GM12878 (cell line): Measurements from ENCODE around the gene PPP1R15A. TPM values are rescaled to one million over a fixed set of nuclear protein-coding genes. Genes with fewer than 3 reads are reported as not detected.

Experiments
- CHD1 ChIP-seq: IDR thresholded peaks from 2 replicates; pipeline ENCODE4 v1.6.1; 2012; ENCODE audit warnings: low read depth, low read length, improper control_type of control experiment
- HDGF ChIP-seq: fragments of 450-650 bp; IDR thresholded peaks from 2 replicates; pipeline ENCODE4 v1.6.1; 2016; ENCODE audit warnings: antibody characterized with exemption
- POLR2AphosphoS5 ChIP-seq: IDR thresholded peaks from 2 replicates; pipeline ENCODE4 v1.6.1; 2011; ENCODE audit warnings: mild to moderate bottlenecking, low read length, inconsistent platforms
- RUNX3 ChIP-seq: IDR thresholded peaks from 2 replicates; pipeline ENCODE4 v1.6.1; 2012; ENCODE audit warnings: low read length, inconsistent platforms
- SREBF1 ChIP-seq: IDR thresholded peaks from 2 replicates; pipeline ENCODE4 v1.6.1; 2012; ENCODE audit warnings: mild to moderate bottlenecking, low read length
- TBL1XR1 ChIP-seq: IDR thresholded peaks from 2 replicates; pipeline ENCODE4 v1.6.1; 2012; ENCODE audit warnings: low read depth, low read length, improper control_type of control experiment
- TCF7 ChIP-seq: IDR thresholded peaks from 2 replicates; pipeline ENCODE4 v1.6.1; 2014; ENCODE audit warnings: antibody characterized with exemption, borderline replicate concordance
- YBX1 ChIP-seq: fragments of 450-650 bp; IDR thresholded peaks from 2 replicates; pipeline ENCODE4 v1.6.1; 2016; ENCODE audit warnings: antibody characterized with exemption
- ZNF217 ChIP-seq: fragments of 450-650 bp; IDR thresholded peaks from 2 replicates; pipeline ENCODE4 v1.6.1; 2017; ENCODE audit warnings: antibody characterized with exemption, mild to moderate bottlenecking
- polyA plus RNA-seq, 11 experiments: library from polyadenylated mRNA; depleted of rRNA in 4 of 11; unstranded in 6 of 11; stranded (reverse) in 5 of 11; fragments of >200 nt; fragmentation: Nextera tagmentation in 4 of 11; fragmentation: Illumina TruSeq in 1 of 11; extraction: Ambion mirVana in 4 of 11; extraction: Trizol in 1 of 11; gene quantifications; 1 replicate in 1 of 11; 2 replicates in 10 of 11; pipeline versions ENCODE4 v1.2.1 to v1.2.3, GENCODE V29; 2011 to 2016; ENCODE audit warnings: inconsistent platforms in 2 of 11, missing spikeins in 2 of 11, low read depth in 1 of 11
- total RNA-seq, 4 experiments: library from RNA; depleted of rRNA in 3 of 4; stranded (reverse); fragments of >200 nt in 3 of 4; fragmentation: Illumina TruSeq in 1 of 4; extraction: Trizol in 1 of 4; gene quantifications; 2 replicates each; pipeline versions ENCODE4 v1.2.1 to v1.2.3, GENCODE V29; 2013 to 2021
- TF ChIP-seq, protein P1 (sequence below): fragments of 450-650 bp; IDR thresholded peaks from 2 replicates; pipeline ENCODE4 v1.6.1; 2017; ENCODE audit warnings: borderline replicate concordance
- TF ChIP-seq, protein P2 (sequence below): fragments of 450-650 bp; IDR thresholded peaks from 2 replicates; pipeline ENCODE4 v1.6.1; 2018; ENCODE audit warnings: borderline replicate concordance, mild to moderate bottlenecking; ENCODE audit not compliant: partially characterized antibody

Gene PPP1R15A
- total and polyA plus RNA-seq, 10 of the 15 experiments (the other 5 are each of a cell fraction or from before 2014, with no cell fraction given) = 0.68 to 50.8 (median 27.7) TPM

DNA sequence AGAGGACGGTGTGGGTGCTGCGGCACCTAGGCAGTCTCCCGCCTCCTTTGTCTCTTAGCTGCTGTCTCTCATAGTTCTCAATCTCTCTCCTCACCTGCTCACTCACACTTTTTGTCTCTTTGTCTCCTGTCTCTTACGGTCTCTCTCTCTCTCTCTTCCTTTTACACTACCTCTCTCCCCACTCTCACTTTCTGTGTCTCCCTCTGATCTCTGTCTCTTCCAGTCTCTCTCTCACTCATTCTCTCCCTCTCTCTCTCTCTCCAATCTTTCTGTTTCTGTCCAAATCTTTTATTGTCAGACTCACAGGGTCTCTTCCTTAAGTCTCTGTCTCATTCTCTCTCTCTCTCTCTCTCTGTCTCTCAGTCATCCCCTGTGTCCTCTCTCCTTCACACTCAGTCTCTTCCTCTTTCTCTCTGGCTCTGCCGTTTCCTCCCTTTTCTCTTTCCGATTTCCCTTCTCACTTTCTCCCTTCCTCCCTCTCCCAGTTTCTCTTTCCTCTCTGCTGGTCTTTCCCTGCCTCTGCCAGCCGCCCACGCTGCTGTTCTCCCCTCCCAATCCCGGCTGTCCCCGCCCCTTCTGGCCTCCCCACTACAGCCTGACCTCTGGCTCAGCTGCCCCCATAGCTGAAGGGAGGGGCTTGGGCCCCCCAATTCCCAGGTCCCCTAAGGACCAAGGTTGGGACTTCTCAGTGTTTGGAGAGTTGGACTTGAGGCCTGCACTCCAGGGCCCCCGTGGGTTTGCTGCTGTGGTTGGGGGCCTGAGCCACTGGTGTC, 3.9 kb upstream of the PPP1R15A start, which contains the start of gene PLEKHA4 (continued):
- TF ChIP-seq, protein P1, sequence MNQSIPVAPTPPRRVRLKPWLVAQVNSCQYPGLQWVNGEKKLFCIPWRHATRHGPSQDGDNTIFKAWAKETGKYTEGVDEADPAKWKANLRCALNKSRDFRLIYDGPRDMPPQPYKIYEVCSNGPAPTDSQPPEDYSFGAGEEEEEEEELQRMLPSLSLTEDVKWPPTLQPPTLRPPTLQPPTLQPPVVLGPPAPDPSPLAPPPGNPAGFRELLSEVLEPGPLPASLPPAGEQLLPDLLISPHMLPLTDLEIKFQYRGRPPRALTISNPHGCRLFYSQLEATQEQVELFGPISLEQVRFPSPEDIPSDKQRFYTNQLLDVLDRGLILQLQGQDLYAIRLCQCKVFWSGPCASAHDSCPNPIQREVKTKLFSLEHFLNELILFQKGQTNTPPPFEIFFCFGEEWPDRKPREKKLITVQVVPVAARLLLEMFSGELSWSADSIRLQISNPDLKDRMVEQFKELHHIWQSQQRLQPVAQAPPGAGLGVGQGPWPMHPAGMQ = peak; percentile 21; the same call in 1 of the 2 replicates
- peak; percentile 68; the same call in 1 of the 2 replicates for TF ChIP-seq YBX1
- no peak for TF ChIP-seq TCF7
- TF ChIP-seq SREBF1 = no peak
- TF ChIP-seq, protein P2, sequence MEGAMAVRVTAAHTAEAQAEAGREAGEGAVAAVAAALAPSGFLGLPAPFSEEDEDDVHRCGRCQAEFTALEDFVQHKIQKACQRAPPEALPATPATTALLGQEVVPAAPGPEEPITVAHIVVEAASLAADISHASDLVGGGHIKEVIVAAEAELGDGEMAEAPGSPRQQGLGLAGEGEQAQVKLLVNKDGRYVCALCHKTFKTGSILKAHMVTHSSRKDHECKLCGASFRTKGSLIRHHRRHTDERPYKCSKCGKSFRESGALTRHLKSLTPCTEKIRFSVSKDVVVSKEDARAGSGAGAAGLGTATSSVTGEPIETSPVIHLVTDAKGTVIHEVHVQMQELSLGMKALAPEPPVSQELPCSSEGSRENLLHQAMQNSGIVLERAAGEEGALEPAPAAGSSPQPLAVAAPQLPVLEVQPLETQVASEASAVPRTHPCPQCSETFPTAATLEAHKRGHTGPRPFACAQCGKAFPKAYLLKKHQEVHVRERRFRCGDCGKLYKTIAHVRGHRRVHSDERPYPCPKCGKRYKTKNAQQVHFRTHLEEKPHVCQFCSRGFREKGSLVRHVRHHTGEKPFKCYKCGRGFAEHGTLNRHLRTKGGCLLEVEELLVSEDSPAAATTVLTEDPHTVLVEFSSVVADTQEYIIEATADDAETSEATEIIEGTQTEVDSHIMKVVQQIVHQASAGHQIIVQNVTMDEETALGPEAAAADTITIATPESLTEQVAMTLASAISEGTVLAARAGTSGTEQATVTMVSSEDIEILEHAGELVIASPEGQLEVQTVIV = peak; percentile 21
- no peak for TF ChIP-seq ZNF217
- no peak for TF ChIP-seq TBL1XR1
- TF ChIP-seq HDGF = peak; percentile 29; the same call in 1 of the 2 replicates
- no peak for TF ChIP-seq RUNX3
- TF ChIP-seq POLR2AphosphoS5 = no peak
- no peak for TF ChIP-seq CHD1
